Spleen (tissue), 7 donors: ENCODE results near the gene JAZF1.

ENCODE experiments used
- CTCF ChIP-seq, 11 experiments: fragments of 200-600 bp in 7 of 11; fragments of 450-650 bp in 4 of 11; sonication (generic) in 4 of 11; IDR thresholded peaks in 8 of 11; conservative IDR thresholded peaks in 3 of 11; 1 replicate in 7 of 11; 2 replicates in 4 of 11; pipeline versions ENCODE4 v1.4.0 to v1.8.0; 2016 to 2021; ENCODE audit warnings: antibody characterized with exemption in 11 of 11, inconsistent platforms in 4 of 11, mild to moderate bottlenecking in 1 of 11
- POLR2AphosphoS5 ChIP-seq, 3 donors: sonication (generic); formaldehyde crosslinking; IDR thresholded peaks; one replicate each; pipeline ENCODE4 v1.5.1; 2017; ENCODE audit warnings: antibody characterized with exemption in 3 of 3
- donor health status: DM: no; HTN: no; CAD: no; lungs with moderate emphysema.
- donor health status: DM: no; HTN: no; CAD: no.
- donor health status: DM: no; HTN: no; CAD: no.

DNA sequence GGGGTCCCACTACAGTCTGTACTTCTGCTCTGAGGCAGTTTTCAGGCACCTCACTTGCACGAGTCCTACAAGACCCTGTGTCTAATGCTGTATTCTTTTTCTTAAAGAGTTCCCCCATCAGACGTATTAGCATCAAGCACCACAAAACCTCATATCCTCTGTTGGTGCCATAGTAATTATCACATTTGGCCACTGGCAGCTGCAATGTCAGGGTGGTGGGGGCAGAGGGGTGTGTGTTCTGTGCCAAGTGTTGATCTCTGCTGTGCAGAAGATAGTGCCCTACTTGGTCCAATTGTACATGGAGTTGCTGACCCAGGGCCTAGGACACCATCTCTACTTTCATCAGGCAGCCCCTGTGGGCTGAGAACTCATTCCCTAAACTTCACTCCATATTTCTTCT, 20.0 kb upstream of the JAZF1 start:
- TF ChIP-seq POLR2AphosphoS5 (IDR thresholded peaks at IDR 0.05) (no peak), CTCF (IDR thresholded peaks at IDR 0.05 in 8 of 11, conservative IDR thresholded peaks at IDR 0.05 in 3 of 11) (no peak)
